ENCODE data around the gene DHRSX. TPM values are rescaled to one million over a fixed set of nuclear protein-coding genes. Genes with fewer than 3 reads are reported as not detected.
A peak's percentile ranks its signal among the peaks of the same experiment; 100 is the strongest.

Gene DHRSX
- total and polyA plus RNA-seq, 2 of the 8 experiments (the other 6 are each of a cell fraction or from before 2014, with no cell fraction given) = 35.1 to 43.4 TPM

DNA sequence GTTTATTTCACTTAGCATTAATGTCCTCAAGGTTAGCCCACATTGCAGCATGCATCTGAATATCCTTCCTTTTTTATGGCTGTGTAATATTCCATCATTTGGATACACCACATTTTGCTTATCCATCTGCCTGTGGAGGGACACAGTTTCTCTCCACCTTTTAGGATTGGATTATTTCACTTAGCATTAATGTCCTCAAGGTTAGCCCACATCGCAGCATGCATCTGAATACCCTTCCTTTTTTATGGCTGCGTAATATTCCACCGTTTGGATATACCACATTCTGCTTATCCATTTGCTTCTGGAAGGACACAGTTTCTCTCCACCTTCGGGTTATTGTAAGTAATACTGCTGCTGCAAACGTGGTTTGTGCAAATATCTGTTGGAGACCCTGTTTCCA, 110.0 kb downstream of the DHRSX start:
- FAIRE-seq = no peak
- Histone ChIP-seq H2AFZ (ENCODE audit: low read length) (no peak overlapping the region), H3K18ac (ENCODE audit: extremely low read depth, low read length) (no peak overlapping the region), H2BK5ac (ENCODE audit: low read depth, low read length) (no peak overlapping the region), H3K79me1 (ENCODE audit: low read depth, low read length) (peaks cover 4% of the 10 kb centered on the region; the same call in 1 of the 2 replicates), H3K79me2 (ENCODE audit: control insufficient read depth in 1 of 2, insufficient read depth in 2 of 2, low read length in 2 of 2) (no peaks in the 10 kb centered on the region; a peak in 1 of 4 replicates), H3K9me3 (ENCODE audit: insufficient read depth in 2 of 2, low read depth in 1 of 2, low read length in 1 of 2) (peaks cover 5 to 6% of the 10 kb centered on the region in 2 experiments), H3K36me3 (ENCODE audit: control insufficient read depth in 2 of 4, insufficient read depth in 4 of 4, low read length in 3 of 4) (peaks cover 0 to 13% (median 7%) of the 10 kb centered on the region in 4 experiments; a peak in 5 of 8 replicates), H3K27ac (ENCODE audit: low read depth, low read length) (no peak overlapping the region), H2AK5ac (ENCODE audit: low read depth, low read length) (no peak overlapping the region), H2BK12ac (ENCODE audit: low read depth, low read length) (no peak overlapping the region), H3K56ac (replicated peaks; ENCODE audit: insufficient read length, low read depth, low read length) (no peak overlapping the region), H2BK120ac (replicated peaks; ENCODE audit: low read depth, low read length) (no peak overlapping the region), H4K91ac (replicated peaks; ENCODE audit: insufficient read length, low read length) (no peak overlapping the region), H4K8ac (ENCODE audit: extremely low read depth, insufficient read depth, low read length) (no peak overlapping the region), H4K20me1 (replicated peaks in 1 of 2; ENCODE audit: control insufficient read depth in 1 of 2, insufficient read depth in 2 of 2, low read length in 2 of 2) (peaks cover 0 to 7% of the 10 kb centered on the region in 2 experiments), H3K4me2 (ENCODE audit: insufficient read depth in 1 of 2, low read depth in 2 of 2, low read length in 2 of 2) (no peak overlapping the region), H3K23me2 (ENCODE audit: low read depth, low read length) (no peaks in the 10 kb centered on the region), H3K4ac (replicated peaks; ENCODE audit: insufficient read length, low read depth, low read length) (no peak overlapping the region), H3K4me1 (replicated peaks in 1 of 4; ENCODE audit: control insufficient read depth in 3 of 4, insufficient read depth in 4 of 4, low read length in 3 of 4) (peaks cover 0 to 3% (median under 1%) of the 10 kb centered on the region in 4 experiments; a peak in 2 of 7 replicates), H2BK15ac (ENCODE audit: low read length) (no peak overlapping the region), H3K14ac (ENCODE audit: insufficient read length) (no peak overlapping the region), H3K9ac (replicated peaks in 1 of 4; ENCODE audit: extremely low read depth in 1 of 4, low read depth in 3 of 4, low read length in 3 of 4) (no peak overlapping the region), H3K4me3 (ENCODE audit: extremely low read depth in 1 of 4, insufficient read depth in 2 of 4, low read depth in 3 of 4, low read length in 4 of 4) (no peak overlapping the region), H2BK20ac (ENCODE audit: low read length) (no peak overlapping the region), H4K5ac (ENCODE audit: insufficient read length, low read depth, low read length) (no peak overlapping the region), H3K27me3 (replicated peaks in 1 of 4; ENCODE audit: control insufficient read depth in 3 of 4, extremely low read depth in 1 of 4, insufficient read depth in 3 of 4, low read length in 3 of 4) (no peaks in the 10 kb centered on the region), H3K23ac (ENCODE audit: insufficient read length) (no peak overlapping the region)
- no peak for TF ChIP-seq BCL11A (IDR thresholded peaks at IDR 0.05; ENCODE audit: low read depth in 2 of 2, low read length in 2 of 2)
- TF ChIP-seq EZH2 (IDR thresholded peaks at IDR 0.05; ENCODE audit: low read depth, low read length, severe bottlenecking) = no peak
- TF ChIP-seq KDM1A (IDR thresholded peaks at IDR 0.05; ENCODE audit: borderline replicate concordance, low read length) = peak; percentile 98
- TF ChIP-seq POU5F1 (IDR thresholded peaks at IDR 0.05; ENCODE audit: low read depth, low read length) = no peak
- TF ChIP-seq POLR2AphosphoS5 (IDR thresholded peaks at IDR 0.05; ENCODE audit: low read depth, low read length) = no peak
- no peak for TF ChIP-seq ASH2L (IDR thresholded peaks at IDR 0.05; ENCODE audit: low read length)
- TF ChIP-seq RNF2 (IDR thresholded peaks at IDR 0.05; ENCODE audit: borderline replicate concordance, low read depth, low read length, missing control alignments, poor library complexity, severe bottlenecking) = no peak
- peak in 1 of 2 experiments; percentile 90; a peak in 1 of 4 replicates for TF ChIP-seq HDAC2 (IDR thresholded peaks at IDR 0.05; ENCODE audit: borderline replicate concordance in 1 of 2, low read depth in 2 of 2, low read length in 2 of 2)
- TF ChIP-seq PHF8 (conservative IDR thresholded peaks at IDR 0.05; ENCODE audit: low read depth, low read length) = no peak
- ChIA-PET CTCF (ENCODE audit: partially characterized antibody) (no interaction called here), POLR2A (ENCODE audit: partially characterized antibody) (no interaction called here)
- WGBS, 2 experiments (ENCODE audit: extremely low coverage in 1 of 2, insufficient coverage in 1 of 2, insufficient read length in 1 of 2, insufficient replicate concordance in 2 of 2, low coverage in 1 of 2, low lambda C conversion rate in 2 of 2, missing lambda C conversion rate in 1 of 2) = 91% methylated on average over 5 of the region's 5 CpGs; no CpG with 5 or more reads in 1 of the 2 experiments
- no peak for DNase-seq (ENCODE audit: low read depth in 1 of 2, low spot score in 2 of 2)
